Ovary (tissue), 1 donor: Measurements from ENCODE around the gene GALK2.

Experiments
- EP300 ChIP-seq: sonication (generic); formaldehyde crosslinking; IDR thresholded peaks from one replicate; pipeline ENCODE4 v1.6.1; 2017; ENCODE audit warnings: antibody characterized with exemption
- POLR2A ChIP-seq: fragments of 450-650 bp; IDR thresholded peaks from one replicate; pipeline ENCODE4 v1.6.1; 2017; ENCODE audit warnings: antibody characterized with exemption, mild to moderate bottlenecking, moderate library complexity

GRCh38 chr15:49135342-49135857, 34.6 kb upstream of the GALK2 start:
- no peak for TF ChIP-seq POLR2A
- TF ChIP-seq EP300, result no peak
